GM20431 (cell line): ENCODE data around the gene ZDHHC11.
"Not testable (repeated sequence)": the region's sequence is repeated elsewhere in the genome, so short reads cannot be mapped to it uniquely, and the experiment has no call there.

Experiments
- in situ Hi-C: fragments of 300-500 bp; cut with MseI, MboI; formaldehyde crosslinking; loops from one replicate; pipeline ENCODE4 v1.15.0; 2020; ENCODE audit warnings: low sequenced_read_pairs; ENCODE audit not compliant: unreplicated experiment

The ZDHHC11 gene

GRCh38 chr5:819078-819477 lies 31.7 kb downstream of the ZDHHC11 start:
- in situ Hi-C loops = no loop called here

GRCh38 chr5:816176-816575 lies 34.6 kb downstream of the ZDHHC11 start:
- in situ Hi-C loops = no loop called here

- in situ Hi-C loops = no loop called here
Measured at GRCh38 chr5:815449-815848, 35.3 kb downstream of the ZDHHC11 start.

- in situ Hi-C loops = not testable (repeated sequence)
Measured at GRCh38 chr5:813575-813974, 37.2 kb downstream of the ZDHHC11 start.

GRCh38 chr5:811384-811783 lies 39.4 kb downstream of the ZDHHC11 start:
- in situ Hi-C loops = not testable (repeated sequence)

GRCh38 chr5:807719-808514 lies 42.9 kb downstream of the ZDHHC11 start:
- in situ Hi-C loops = not testable (repeated sequence)

- in situ Hi-C loops = no loop called here
Measured at GRCh38 chr5:801472-801871, 49.3 kb downstream of the ZDHHC11 start.

- in situ Hi-C loops = not testable (repeated sequence)
Measured at GRCh38 chr5:801055-801454, 49.7 kb downstream of the ZDHHC11 start.

- in situ Hi-C loops = not testable (repeated sequence)
Measured at GRCh38 chr5:798505-799138, 52.2 kb downstream of the ZDHHC11 start.

- in situ Hi-C loops = not testable (repeated sequence)
Measured at GRCh38 chr5:797986-798385, 52.8 kb downstream of the ZDHHC11 start.

- in situ Hi-C loops = not testable (repeated sequence)
Measured at GRCh38 chr5:795873-796272, 54.9 kb downstream of the ZDHHC11 start.

- in situ Hi-C loops = not testable (repeated sequence)
Measured at GRCh38 chr5:794948-795347, 55.8 kb downstream of the ZDHHC11 start.

GRCh38 chr5:788703-789102 lies 62.1 kb downstream of the ZDHHC11 start:
- in situ Hi-C loops = not testable (repeated sequence)

GRCh38 chr5:787857-788233 lies 62.9 kb downstream of the ZDHHC11 start:
- in situ Hi-C loops = not testable (repeated sequence)

GRCh38 chr5:787224-787856 lies 63.4 kb downstream of the ZDHHC11 start:
- in situ Hi-C loops = not testable (repeated sequence)

GRCh38 chr5:785181-785705 lies 65.5 kb downstream of the ZDHHC11 start:
- in situ Hi-C loops = not testable (repeated sequence)

- in situ Hi-C loops = not testable (repeated sequence)
Measured at GRCh38 chr5:784428-785177, 66.2 kb downstream of the ZDHHC11 start, which contains the start of gene ZDHHC11B. ZDHHC11B (minus strand) TSS chr5:784729; CDS start chr5:766919, 17,810 bp downstream.

GRCh38 chr5:783881-784427 lies 66.8 kb downstream of the ZDHHC11 start:
- in situ Hi-C loops = not testable (repeated sequence)

GRCh38 chr5:783049-783802 lies 67.6 kb downstream of the ZDHHC11 start:
- in situ Hi-C loops = not testable (repeated sequence)
